Stimulated activated CD8-positive, alpha-beta memory T cell treated with anti-CD3 and anti-CD28 coated beads, Interleukin-15, amount 100 ng/mL, for 24 hours (primary cell): ENCODE measurements around the gene LRRC23.

ENCODE experiments used
- DNase-seq: peaks from one replicate; pipeline ENCODE4 v3.0.0-alpha.2; 2020; ENCODE audit warnings: low read depth

LRRC23 gene

DNA sequence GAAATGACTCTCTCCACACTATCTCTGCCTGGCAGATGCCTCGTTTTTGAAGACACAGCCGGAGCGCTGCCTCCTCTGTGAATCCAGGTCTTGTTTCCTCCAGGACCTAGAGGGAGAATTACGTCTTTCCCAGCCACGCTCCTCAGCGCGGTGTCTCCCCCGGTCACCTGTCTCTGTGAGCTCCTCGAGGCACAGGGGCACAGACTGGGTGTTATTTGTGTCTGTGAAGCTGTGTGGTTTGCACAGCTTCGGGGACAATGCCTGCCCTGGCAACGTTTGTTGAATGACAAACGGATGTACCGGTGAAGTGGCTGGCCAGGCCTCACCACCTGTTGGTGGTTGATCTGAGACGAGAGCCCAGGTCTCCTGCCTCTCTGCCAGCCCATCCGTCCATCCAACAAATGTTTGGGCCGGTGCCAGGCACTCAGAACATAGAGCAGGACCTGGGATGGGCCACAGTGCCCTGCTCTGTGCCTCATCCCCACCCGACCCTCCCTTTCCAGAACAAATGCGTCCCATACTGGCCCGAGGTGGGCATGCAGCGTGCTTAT lies 52.6 kb downstream of the LRRC23 start:
- DNase-seq, result no peak

DNA sequence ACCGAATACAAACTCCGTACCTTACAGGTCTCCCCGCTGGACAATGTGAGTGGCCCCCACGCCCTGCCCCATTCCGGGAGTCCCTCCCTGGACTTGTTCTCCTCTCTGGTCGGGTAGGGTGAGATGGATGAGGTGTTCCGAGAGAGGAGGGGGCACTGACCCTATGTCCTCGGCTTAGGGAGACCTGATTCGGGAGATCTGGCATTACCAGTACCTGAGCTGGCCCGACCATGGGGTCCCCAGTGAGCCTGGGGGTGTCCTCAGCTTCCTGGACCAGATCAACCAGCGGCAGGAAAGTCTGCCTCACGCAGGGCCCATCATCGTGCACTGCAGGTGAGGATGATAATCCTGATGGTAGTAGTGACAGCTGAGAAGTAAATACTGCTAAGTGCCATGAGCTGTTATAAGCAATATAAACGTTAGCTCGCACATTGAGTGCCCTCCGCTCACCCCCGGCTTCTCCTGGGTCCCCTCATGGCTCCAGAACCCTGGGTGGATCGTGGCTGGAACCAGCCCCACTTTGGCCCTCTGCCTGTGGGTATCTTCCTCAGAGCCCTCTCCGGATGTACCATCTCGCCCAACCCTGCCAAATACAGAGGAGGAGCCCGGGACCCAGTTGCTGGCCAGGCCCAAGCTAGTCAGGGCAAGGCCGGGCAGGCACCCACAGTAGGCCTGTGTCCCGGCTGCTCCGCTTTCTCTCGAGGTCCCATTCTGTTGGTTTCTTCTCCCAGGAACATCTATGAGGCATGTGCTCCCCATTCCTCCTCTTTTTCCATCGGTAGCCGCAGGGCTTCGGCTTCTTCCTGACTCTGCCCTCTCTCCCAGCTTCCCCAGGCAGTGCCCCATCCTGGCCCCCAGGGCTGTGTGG lies 53.4 kb downstream of the LRRC23 start:
- no peak for DNase-seq

DNA sequence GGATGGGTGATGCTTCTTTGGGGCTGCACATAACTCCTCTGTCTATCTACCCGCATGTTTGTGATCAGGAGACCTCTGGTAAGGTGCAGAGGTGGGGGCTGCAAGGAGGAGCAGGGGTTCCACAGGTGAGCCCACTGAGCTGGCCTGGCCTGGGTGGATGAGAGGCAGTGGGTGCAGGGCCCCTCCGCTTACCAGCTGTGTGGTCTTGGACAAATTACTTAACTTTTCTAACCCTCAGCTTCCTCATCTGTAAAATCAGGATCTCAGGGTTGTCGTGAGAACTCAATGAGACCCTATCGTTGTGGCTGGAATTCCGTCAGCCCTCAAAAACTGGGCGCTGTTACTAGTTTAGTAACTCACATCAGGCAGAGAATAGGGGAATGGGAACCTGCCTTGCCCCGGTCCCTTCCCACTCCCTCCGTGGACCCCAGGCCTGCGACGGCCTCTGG lies 54.0 kb downstream of the LRRC23 start:
- DNase-seq, result no peak

GRCh38 chr12:6959058-6959804 lies 54.6 kb downstream of the LRRC23 start:
- DNase-seq, result no peak

DNA sequence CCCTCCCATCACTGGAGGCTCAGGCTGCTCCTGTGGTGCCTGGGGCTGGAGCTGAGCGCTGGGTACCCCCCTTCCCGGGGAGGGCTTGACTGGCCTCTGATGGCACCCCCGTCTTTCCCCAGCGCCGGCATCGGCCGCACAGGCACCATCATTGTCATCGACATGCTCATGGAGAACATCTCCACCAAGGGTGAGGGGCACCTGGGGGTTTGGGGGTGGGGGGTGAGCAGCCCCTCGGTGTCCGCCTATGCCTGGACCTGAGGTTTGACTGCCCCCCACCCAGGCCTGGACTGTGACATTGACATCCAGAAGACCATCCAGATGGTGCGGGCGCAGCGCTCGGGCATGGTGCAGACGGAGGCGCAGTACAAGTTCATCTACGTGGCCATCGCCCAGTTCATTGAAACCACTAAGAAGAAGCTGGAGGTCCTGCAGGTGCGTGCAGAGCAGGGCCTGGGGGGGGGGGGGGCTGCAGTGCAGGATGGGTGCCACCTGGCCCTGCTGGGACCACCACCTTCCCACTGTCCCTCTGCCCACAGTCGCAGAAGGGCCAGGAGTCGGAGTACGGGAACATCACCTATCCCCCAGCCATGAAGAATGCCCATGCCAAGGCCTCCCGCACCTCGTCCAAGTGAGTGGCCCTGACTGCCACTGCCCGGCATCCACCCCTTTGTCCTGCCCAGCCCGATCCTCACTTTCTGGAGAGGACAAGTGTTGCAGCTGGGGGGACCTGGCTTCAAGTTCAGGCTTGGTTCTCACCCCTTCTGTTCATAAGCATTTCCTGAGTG lies 55.4 kb downstream of the LRRC23 start:
- DNase-seq, result no peak

DNA sequence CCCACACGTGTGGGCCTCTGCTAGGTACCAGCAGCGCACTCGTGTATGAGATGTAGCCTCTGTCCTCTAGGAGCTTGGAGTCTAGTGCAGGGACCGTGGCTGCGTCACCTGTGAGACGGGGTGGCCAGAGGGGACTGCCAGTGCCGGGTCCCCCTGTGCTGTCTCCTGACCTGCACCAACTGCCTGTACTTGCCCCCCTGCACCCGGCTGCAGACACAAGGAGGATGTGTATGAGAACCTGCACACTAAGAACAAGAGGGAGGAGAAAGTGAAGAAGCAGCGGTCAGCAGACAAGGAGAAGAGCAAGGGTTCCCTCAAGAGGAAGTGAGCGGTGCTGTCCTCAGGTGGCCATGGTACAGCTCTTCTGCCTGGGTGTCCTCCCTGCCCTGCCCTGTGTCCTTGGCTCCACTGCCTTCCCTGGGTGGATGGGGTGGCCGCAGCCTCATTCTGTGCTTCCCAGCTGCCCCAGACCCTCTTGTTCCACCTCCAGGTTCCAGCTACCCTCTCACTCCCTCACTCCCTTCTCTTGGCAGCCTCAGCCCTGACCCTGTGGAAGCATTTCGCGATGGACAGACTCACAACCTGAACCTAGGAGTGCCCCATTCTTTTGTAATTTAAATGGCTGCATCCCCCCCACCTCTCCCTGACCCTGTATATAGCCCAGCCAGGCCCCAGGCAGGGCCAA lies 56.1 kb downstream of the LRRC23 start:
- no peak for DNase-seq

DNA sequence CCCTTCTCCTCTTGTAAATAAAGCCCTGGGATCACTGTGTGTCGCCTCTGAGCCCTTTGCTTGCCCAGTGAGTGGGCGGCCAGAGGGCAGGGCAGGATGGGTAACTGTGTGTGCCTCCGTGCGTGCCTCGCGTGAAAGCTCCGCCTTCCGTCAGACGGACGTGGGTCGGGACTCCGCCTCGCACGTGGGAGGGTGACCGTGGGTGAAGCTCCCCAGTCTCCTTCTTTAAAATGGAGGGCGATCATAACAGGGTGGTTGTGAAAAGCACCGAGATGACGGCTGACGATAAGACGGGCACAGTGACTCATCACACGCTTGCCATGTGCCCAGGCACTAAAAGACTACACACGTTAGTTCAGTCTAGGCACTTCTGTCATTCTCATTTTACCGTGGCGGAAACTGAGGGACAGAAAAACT lies 56.7 kb downstream of the LRRC23 start:
- no peak for DNase-seq

DNA sequence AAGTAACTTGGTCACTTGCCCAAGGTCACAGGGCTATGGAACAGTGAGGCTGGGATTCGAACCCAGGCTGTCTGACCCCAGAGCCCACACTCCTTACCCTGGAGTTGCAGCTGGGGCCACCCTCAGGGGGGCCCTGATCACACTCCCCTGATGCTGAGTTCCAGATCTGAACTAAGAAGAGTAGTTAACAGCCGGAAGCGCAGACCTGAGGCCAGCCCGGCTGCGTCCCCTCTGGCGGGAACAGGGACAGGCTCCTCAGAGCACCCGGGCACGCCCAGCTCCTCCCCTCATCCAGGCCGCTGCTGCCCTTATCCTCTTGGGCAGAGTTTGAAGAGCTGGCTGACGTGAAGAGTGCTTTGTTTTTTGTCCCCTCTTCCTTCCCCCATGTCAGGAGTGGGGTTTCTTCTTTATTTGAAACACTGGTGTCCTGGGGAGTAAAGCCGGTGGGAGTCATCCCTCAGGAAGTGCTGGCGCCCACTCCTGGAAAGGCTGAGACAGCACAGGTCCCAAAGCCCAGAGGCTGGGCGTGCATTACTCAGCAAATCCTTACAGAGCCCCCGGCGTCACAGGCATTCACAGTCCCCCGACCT lies 57.2 kb downstream of the LRRC23 start:
- no peak for DNase-seq

GRCh38 chr12:6962285-6963015 lies 57.8 kb downstream of the LRRC23 start:
- no peak for DNase-seq

DNA sequence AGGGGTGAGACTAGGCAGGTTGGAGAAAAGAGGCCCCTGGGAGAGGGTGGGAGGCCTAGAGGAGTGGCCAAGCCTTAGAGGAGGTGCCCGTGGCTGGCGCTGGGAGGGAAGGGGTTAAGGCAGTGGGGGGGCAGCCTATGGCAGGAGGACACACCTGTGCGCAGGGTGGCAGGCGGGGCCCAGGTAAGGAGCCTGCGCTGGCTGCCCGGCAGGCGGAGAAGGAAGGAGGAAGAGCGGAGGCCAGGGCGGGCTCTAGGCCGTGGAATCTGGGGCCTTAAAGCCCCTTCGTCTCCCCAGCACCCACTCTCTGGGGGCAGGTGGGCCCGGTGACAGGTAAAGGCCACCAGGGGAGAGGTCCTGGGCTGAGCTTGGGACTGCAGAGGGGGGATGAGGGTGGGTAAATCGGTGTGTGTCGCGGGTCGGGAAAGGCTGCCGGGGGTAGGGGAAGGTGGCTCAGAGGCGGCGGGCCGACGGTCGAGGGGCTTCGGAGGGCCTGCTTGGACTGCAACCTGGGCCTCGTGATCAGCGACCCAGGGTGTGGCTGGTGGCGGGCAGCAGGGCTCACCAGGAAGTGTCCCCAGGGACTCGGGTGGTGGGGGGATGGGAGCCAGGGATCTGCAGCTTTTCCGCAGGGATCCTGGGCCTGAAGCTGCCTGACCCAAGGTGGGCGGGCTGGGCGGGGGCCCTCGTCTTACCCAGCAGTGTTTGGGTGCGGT lies 58.6 kb downstream of the LRRC23 start:
- no peak for DNase-seq
